PC-3 (cell line): ENCODE results near the gene TCERG1L. TPM values are rescaled to one million over a fixed set of nuclear protein-coding genes. Genes with fewer than 3 reads are reported as not detected.

Experiments
- ATAC-seq: fragments of 200-7000 bp; cut with Tn5 transposase; 2 replicates; pipeline ENCODE4 v1.9.1; 2020; ENCODE audit warnings: mild to moderate bottlenecking, moderate library complexity
- BruUV-seq: library from RNA; stranded (reverse); fragments of 400-500 nt; replicated peaks from 2 replicates; lab custom pipeline; 2021; lab: Mats Ljungman, UMichigan
- CTCF ChIA-PET: fragments of 300-600 bp; sonication (Branson Sonifier 250); formaldehyde crosslinking; loops from one replicate; lab custom pipeline; 2022; ENCODE audit warnings: antibody characterized with exemption; lab: Charles Lee
- POLR2A ChIA-PET: fragments of 300-600 bp; sonication (Branson Sonifier 250); formaldehyde crosslinking; loops from one replicate; lab custom pipeline; 2022; ENCODE audit warnings: antibody characterized with exemption; ENCODE audit not compliant: unreplicated experiment; lab: Charles Lee
- DNase-seq: peaks from one replicate; pipeline ENCODE4 v3.0.0-alpha.2; 2015
- H2AFZ ChIP-seq: fragments of 300-600 bp; sonication (generic); 2 replicates; pipeline ENCODE4 v1.6.0; 2016; ENCODE audit warnings: antibody characterized with exemption, low read length
- H3F3A ChIP-seq: fragments of 300-600 bp; sonication (generic); one replicate; pipeline ENCODE4 v1.6.0; 2017; ENCODE audit warnings: antibody characterized with exemption, low read length, control low read depth, mild to moderate bottlenecking; ENCODE audit not compliant: unreplicated experiment
- H3K27ac ChIP-seq: fragments of 300-600 bp; sonication (generic); 2 replicates; pipeline ENCODE4 v1.5.1; 2016; ENCODE audit warnings: mild to moderate bottlenecking, low read length
- H3K27me3 ChIP-seq: fragments of 300-600 bp; sonication (generic); 2 replicates; pipeline ENCODE4 v1.6.1; 2016; ENCODE audit warnings: low read length, mixed read lengths
- H3K36me3 ChIP-seq: fragments of 300-600 bp; sonication (generic); 2 replicates; pipeline ENCODE4 v1.6.1; 2016; ENCODE audit warnings: low read depth, mixed run types, low read length, mixed read lengths
- H3K4me1 ChIP-seq: fragments of 300-600 bp; sonication (generic); 2 replicates; pipeline ENCODE4 v1.5.1; 2016; ENCODE audit warnings: low read length; ENCODE audit not compliant: insufficient read depth
- H3K4me2 ChIP-seq: fragments of 300-600 bp; sonication (generic); 2 replicates; pipeline ENCODE4 v1.6.0; 2016; ENCODE audit warnings: low read length
- H3K4me3 ChIP-seq: fragments of 300-600 bp; sonication (generic); 2 replicates; pipeline ENCODE4 v1.5.1; 2016; ENCODE audit warnings: mild to moderate bottlenecking, low read length, mixed read lengths
- H3K79me2 ChIP-seq: fragments of 300-600 bp; sonication (generic); 2 replicates; pipeline ENCODE4 v1.6.1; 2017; ENCODE audit warnings: low read length, mixed read lengths
- H3K9ac ChIP-seq: fragments of 300-600 bp; sonication (generic); 2 replicates; pipeline ENCODE4 v1.6.0; 2016; ENCODE audit warnings: mild to moderate bottlenecking, low read length
- H3K9me2 ChIP-seq: fragments of 300-600 bp; sonication (generic); replicated peaks from 2 replicates; pipeline ENCODE4 v1.6.1; 2016; ENCODE audit warnings: mixed run types, low read length, mixed read lengths
- H3K9me3 ChIP-seq: fragments of 300-600 bp; sonication (generic); 2 replicates; pipeline ENCODE4 v1.6.1; 2016; ENCODE audit warnings: low read length, mixed read lengths
- H4K20me1 ChIP-seq: fragments of 300-600 bp; sonication (generic); 2 replicates; pipeline ENCODE4 v1.6.1; 2016; ENCODE audit warnings: low read length, mixed read lengths
- EZH2 ChIP-seq: fragments of 300-600 bp; sonication (generic); IDR thresholded peaks from one replicate; pipeline ENCODE4 v1.6.1; 2017; ENCODE audit warnings: antibody characterized with exemption, mild to moderate bottlenecking, low read length; ENCODE audit not compliant: unreplicated experiment
- EZH2phosphoT487 ChIP-seq: fragments of 300-600 bp; sonication (generic); IDR thresholded peaks from 2 replicates; pipeline ENCODE4 v1.6.1; 2018; ENCODE audit warnings: mild to moderate bottlenecking, antibody characterized with exemption, low read length, borderline replicate concordance
- intact Hi-C: fragments of 100-400 bp; cut with micrococcal nuclease; formaldehyde crosslinking; loops from 2 replicates; pipeline ENCODE4 v1.9.0; 2023
- total RNA-seq: library from RNA; depleted of rRNA; stranded (reverse); fragments of >200 nt; gene quantifications from 2 replicates; pipeline ENCODE4 v1.2.3, GENCODE V29; 2014
- TF ChIP-seq, protein P1 (sequence below): fragments of 300-600 bp; sonication (generic); conservative IDR thresholded peaks from 2 replicates; pipeline ENCODE4 v1.5.1; 2017; ENCODE audit warnings: antibody characterized with exemption, low read depth, mild to moderate bottlenecking, low read length

The TCERG1L gene
- total RNA-seq, 1 experiment from 2014 or later: not detected

GRCh38 chr10:131127138-131127589, 184.4 kb downstream of the TCERG1L start:
- Histone ChIP-seq H4K20me1 (no peaks in the 10 kb centered on the region), H3K27ac (no peak overlapping the region), H3K9me3 (no peaks in the 10 kb centered on the region), H3K9ac (no peak overlapping the region), H3F3A (no peaks in the 10 kb centered on the region), H2AFZ (no peak overlapping the region), H3K27me3 (no peaks in the 10 kb centered on the region), H3K36me3 (no peaks in the 10 kb centered on the region), H3K9me2 (no peaks in the 10 kb centered on the region), H3K4me1 (no peaks in the 10 kb centered on the region), H3K79me2 (no peaks in the 10 kb centered on the region), H3K4me2 (no peak overlapping the region), H3K4me3 (no peak overlapping the region)
- no TSS peak for BruUV-seq
- DNase-seq: no peak
- ChIA-PET CTCF (no interaction called here), POLR2A (no interaction called here)
- ATAC-seq: no peak
- no peak for TF ChIP-seq EZH2phosphoT487
- no peak for TF ChIP-seq EZH2
- TF ChIP-seq, protein P1, sequence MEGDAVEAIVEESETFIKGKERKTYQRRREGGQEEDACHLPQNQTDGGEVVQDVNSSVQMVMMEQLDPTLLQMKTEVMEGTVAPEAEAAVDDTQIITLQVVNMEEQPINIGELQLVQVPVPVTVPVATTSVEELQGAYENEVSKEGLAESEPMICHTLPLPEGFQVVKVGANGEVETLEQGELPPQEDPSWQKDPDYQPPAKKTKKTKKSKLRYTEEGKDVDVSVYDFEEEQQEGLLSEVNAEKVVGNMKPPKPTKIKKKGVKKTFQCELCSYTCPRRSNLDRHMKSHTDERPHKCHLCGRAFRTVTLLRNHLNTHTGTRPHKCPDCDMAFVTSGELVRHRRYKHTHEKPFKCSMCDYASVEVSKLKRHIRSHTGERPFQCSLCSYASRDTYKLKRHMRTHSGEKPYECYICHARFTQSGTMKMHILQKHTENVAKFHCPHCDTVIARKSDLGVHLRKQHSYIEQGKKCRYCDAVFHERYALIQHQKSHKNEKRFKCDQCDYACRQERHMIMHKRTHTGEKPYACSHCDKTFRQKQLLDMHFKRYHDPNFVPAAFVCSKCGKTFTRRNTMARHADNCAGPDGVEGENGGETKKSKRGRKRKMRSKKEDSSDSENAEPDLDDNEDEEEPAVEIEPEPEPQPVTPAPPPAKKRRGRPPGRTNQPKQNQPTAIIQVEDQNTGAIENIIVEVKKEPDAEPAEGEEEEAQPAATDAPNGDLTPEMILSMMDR: no peak
- intact Hi-C loops: no loop called here

GRCh38 chr10:131126321-131127137, 185.0 kb downstream of the TCERG1L start:
- Histone ChIP-seq H3K27me3 (no peaks in the 10 kb centered on the region), H3K27ac (no peak overlapping the region), H3K79me2 (no peaks in the 10 kb centered on the region), H3F3A (no peaks in the 10 kb centered on the region), H3K4me3 (no peak overlapping the region), H3K36me3 (no peaks in the 10 kb centered on the region), H3K9ac (no peak overlapping the region), H3K9me3 (no peaks in the 10 kb centered on the region), H4K20me1 (no peaks in the 10 kb centered on the region), H2AFZ (no peak overlapping the region), H3K4me1 (no peaks in the 10 kb centered on the region), H3K9me2 (no peaks in the 10 kb centered on the region), H3K4me2 (no peak overlapping the region)
- ChIA-PET POLR2A (no interaction called here), CTCF (no interaction called here)
- no TSS peak for BruUV-seq
- no peak for ATAC-seq
- intact Hi-C loops: no loop called here
- DNase-seq: no peak
- TF ChIP-seq EZH2phosphoT487: no peak
- TF ChIP-seq EZH2: no peak
- TF ChIP-seq, protein P1: no peak
